Measurements from ENCODE around the gene FBF1. TPM values are rescaled to one million over a fixed set of nuclear protein-coding genes. Genes with fewer than 3 reads are reported as not detected.
"Not testable (repeated sequence)": the region's sequence is repeated elsewhere in the genome, so short reads cannot be mapped to it uniquely, and the experiment has no call there.

Gene FBF1
- total RNA-seq, 1 donor from 2014 or later: 5.5 TPM

DNA sequence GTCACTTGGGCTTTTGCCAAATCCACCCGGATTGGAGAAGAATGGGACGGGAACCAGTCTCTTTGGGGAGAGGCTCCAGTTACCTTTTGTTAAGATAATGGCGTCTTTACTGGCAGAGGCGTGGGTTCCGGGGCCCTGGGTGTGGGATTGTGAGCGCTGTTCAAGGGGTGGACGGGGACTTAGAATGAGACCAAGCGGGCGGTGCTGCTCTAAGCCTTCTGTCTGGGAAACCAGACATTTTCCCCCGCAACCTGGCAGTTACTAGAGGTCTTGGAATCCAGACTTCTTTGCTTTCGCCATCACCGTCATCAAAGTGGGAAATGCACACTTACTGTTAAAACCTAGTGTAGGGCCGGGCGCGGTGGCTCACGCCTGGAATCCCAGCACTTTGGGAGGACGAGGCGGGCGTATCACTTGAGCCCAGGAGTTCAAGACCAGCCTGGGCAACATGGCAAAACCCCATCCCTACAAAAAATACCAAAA lies 38.9 kb upstream of the FBF1 start:
- TF ChIP-seq, protein P1, sequence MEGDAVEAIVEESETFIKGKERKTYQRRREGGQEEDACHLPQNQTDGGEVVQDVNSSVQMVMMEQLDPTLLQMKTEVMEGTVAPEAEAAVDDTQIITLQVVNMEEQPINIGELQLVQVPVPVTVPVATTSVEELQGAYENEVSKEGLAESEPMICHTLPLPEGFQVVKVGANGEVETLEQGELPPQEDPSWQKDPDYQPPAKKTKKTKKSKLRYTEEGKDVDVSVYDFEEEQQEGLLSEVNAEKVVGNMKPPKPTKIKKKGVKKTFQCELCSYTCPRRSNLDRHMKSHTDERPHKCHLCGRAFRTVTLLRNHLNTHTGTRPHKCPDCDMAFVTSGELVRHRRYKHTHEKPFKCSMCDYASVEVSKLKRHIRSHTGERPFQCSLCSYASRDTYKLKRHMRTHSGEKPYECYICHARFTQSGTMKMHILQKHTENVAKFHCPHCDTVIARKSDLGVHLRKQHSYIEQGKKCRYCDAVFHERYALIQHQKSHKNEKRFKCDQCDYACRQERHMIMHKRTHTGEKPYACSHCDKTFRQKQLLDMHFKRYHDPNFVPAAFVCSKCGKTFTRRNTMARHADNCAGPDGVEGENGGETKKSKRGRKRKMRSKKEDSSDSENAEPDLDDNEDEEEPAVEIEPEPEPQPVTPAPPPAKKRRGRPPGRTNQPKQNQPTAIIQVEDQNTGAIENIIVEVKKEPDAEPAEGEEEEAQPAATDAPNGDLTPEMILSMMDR (conservative IDR thresholded peaks at IDR 0.05; ENCODE audit: low read depth, low read length): no peak
- no peak for DNase-seq (ENCODE audit: low read depth)
- H3K4me3 ChIP-seq (ENCODE audit: low read depth, low read length): peak overlapping the region; percentile 63

DNA sequence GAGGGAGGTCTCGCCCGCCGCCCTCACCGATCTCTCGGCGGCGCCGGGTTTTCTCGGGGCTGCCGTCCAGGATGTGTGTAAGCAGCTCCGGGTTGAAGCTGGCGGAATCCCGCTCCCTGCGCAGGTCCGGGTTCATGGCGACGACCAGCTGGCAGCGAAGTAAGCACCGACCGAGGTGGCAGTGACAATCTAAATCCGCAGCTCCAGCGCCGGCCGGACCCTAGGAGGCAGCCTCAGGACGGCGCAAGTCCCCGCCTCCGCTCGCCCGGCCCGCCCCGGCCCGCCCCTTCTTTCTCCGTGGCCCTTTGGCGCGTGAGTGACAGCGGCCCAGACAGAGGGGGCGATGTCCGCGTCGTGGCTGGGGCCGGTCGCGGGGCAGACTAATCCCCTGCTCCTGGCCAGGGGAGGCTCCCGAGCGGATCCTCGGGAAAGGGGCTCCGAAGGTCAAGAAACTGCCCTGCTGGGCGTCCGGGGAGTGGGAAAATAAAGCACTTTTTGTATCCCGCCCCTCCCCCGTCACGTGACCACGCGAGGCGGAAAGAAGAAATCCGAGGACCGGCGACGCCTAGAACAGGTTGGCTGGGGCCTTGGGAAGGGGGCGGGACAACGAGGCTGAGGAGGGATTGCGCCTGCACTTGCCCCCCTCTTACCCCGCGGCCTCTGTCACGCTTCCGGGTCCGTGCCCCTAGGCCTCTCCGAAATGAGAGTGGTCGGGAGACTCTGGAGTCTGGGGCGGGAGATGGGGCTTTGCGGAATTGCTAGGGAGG lies 38.3 kb upstream of the FBF1 start, which contains the start of the genes ACOX1 and TEN1:
TSS of gene ACOX1 (minus strand) at position 229 of the 767 bp plus-strand sequence. CDS start at position 136, 93 bp downstream.
TSS of gene TEN1 (plus strand) at position 303 of the 767 bp plus-strand sequence. CDS start 6,953 bp downstream, outside the sequence.
- DNase-seq (ENCODE audit: low read depth): peak; percentile 72
- peak within 1 kb of the TSS; percentile 63 for H3K4me3 ChIP-seq (ENCODE audit: low read depth, low read length)
- TF ChIP-seq, protein P1 (conservative IDR thresholded peaks at IDR 0.05; ENCODE audit: low read depth, low read length): no peak

DNA sequence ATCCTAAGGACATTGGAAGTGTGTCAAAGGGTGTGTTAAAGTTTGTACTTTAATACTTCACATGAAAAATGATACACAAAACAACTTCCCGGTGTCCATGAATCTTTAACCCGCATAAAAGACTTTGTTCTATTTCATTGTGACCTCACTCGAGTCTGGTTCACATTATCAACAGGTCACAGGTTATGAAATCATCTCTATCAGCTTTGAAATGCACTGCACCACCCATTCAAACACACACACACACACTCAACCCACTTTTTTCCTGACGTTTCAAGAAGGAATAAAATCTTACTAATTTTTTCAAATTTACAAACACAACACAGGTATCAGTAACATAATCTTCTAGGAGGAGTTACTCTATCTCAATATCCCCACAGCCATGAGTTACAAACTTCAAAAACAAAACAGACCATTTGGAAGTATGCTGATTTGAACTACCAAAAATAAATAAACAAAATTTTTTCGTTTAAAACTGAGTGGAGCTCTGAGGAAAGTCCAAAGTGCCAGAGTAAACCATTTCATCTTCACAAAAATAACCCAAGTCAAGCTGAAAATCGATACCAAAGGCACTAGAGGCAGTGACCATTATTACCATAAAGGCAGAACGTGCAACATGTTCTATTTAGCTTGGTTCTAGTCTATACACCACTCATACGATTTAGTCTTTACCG lies 35.5 kb upstream of the FBF1 start:
- TF ChIP-seq, protein P1 (conservative IDR thresholded peaks at IDR 0.05; ENCODE audit: low read depth, low read length): no peak
- H3K4me3 ChIP-seq (ENCODE audit: low read depth, low read length): peak overlapping the region; percentile 40
- no peak for DNase-seq (ENCODE audit: low read depth)

DNA sequence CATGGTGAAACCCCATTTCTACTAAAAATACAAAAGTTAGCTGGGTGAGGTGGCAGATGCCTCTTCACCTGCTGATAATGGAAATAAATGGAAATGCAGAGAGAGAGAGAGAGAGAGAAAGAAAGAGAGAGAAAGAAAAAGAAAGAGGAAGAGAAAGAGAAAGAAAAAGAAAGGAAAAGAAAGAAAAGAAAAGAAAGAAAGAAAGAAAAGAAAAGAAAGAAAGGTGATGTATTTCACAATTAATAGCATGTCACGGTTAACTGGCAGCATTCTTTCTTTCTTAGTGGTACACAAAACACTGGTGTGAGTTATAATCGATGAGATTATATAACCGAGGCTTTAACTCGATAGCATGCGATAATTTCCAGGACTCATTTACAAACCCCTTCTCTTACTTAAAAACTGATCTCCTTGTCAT lies 34.9 kb upstream of the FBF1 start:
- DNase-seq (ENCODE audit: low read depth): no peak
- TF ChIP-seq, protein P1 (conservative IDR thresholded peaks at IDR 0.05; ENCODE audit: low read depth, low read length): no peak
- H3K4me3 ChIP-seq (ENCODE audit: low read depth, low read length): peak overlapping the region; percentile 40

DNA sequence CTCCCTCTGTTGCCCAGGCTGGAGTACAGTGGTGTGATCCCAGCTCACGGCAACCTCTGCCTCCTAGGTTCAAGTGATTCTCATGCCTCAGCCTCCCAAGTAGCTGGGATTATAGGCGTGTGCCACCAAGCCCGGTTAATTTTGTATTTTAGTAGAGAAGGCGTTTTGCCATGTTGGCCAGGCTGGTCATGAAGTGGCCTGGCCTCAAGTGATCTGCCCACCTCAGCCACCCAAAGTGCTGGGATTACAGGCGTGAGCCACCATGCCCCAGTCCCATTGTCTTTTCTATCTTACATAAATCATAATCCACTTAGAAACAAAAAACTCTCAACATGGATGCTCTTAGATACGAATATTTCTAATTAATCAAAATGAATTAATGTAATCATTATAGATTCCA lies 34.3 kb upstream of the FBF1 start:
- not testable (repeated sequence) for H3K4me3 ChIP-seq (ENCODE audit: low read depth, low read length); DNase-seq (ENCODE audit: low read depth)

DNA sequence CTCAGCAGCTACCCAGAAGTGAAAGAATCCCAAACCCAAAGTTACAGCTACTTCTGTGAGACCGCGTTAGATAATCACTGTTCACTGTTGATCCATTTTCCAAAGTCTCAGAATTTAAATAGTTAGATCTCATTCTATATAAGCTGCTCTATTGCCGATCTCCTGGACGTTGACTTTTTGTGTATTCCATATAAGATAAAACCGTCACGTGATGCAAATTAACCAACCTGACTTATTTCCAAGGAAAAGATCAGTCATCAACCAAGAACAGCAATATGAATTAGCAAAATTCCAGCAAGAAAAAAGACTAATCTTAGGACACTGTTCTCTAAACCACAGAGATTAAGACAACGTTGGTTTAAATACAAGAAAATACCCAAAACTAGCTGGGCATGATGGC lies 29.8 kb upstream of the FBF1 start:
- DNase-seq (ENCODE audit: low read depth): no peak
- TF ChIP-seq, protein P1 (conservative IDR thresholded peaks at IDR 0.05; ENCODE audit: low read depth, low read length): no peak
- no peak overlapping the region for H3K4me3 ChIP-seq (ENCODE audit: low read depth, low read length)

DNA sequence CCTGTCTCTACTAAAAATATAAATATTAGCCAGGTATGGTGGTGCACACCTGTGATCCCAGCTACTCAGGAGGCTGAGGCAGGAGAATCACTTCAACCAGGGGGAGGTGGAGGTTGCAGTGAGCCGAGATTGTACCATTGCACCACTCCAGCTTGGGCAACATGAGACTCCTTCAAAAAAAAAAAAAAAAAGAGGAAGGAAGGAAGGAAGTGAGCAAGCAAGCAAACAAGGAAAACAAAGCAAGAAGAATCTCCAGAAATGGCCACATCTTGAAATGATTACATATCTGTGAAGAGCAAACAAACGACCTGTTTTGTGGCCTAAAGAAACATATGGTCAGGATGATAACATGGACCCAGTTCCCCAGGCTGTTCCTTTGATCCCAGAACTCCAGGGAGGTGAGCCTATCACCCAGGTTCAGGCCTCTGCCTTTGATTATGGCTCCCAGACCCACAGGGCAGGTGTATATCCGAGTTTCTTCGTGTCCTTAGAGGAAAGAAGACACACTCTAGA lies 29.2 kb upstream of the FBF1 start:
- DNase-seq (ENCODE audit: low read depth): no peak
- TF ChIP-seq, protein P1 (conservative IDR thresholded peaks at IDR 0.05; ENCODE audit: low read depth, low read length): no peak
- no peak overlapping the region for H3K4me3 ChIP-seq (ENCODE audit: low read depth, low read length)

DNA sequence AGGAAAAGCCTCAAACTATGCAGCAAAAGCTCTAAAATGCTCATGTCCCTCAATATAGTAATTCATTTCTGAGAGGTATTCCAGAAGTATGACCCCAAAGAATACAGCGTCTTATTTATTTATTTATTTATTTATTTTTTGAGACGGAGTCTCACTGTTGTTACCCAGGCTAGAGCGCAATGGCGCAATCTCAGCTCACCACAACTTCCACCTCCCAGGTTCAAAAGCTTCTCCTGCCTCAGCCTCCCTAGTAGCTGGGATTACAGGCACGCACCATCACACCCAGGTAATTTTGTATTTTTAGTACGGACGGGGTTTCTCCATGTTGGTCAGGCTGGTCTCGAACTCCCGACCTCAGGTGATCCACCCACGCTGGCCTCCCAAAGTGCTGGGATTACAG lies 28.2 kb upstream of the FBF1 start:
- not testable (repeated sequence) for DNase-seq (ENCODE audit: low read depth); H3K4me3 ChIP-seq (ENCODE audit: low read depth, low read length)
